WTC11 (cell line): Measurements from ENCODE around the gene SUCLG1. TPM values are rescaled to one million over a fixed set of nuclear protein-coding genes. Genes with fewer than 3 reads are reported as not detected.

Experiments
- ATAC-seq: fragments of 200-7000 bp; cut with Tn5 transposase; 2 replicates; pipeline ENCODE4 v1.10.0; 2021; ENCODE audit warnings: mild to moderate bottlenecking, moderate library complexity
- CTCF ChIA-PET: fragments of 300-600 bp; sonication (Branson Sonifier 250); formaldehyde crosslinking; loops from one replicate; lab custom pipeline; 2021; ENCODE audit warnings: antibody characterized with exemption; lab: Charles Lee
- POLR2A ChIA-PET: fragments of 350-600 bp; sonication (Branson Sonifier 250); formaldehyde crosslinking; loops from one replicate; lab custom pipeline; 2021; ENCODE audit warnings: antibody characterized with exemption; lab: Charles Lee
- DNase-seq: peaks from one replicate; pipeline ENCODE4 v3.0.0; 2021; ENCODE audit warnings: low spot score
- H3K27ac Mint-ChIP-seq: 2 replicates; pipeline ENCODE4 v1.8.0; 2021; ENCODE audit warnings: mixed read lengths
- H3K27me3 Mint-ChIP-seq: 2 replicates; pipeline ENCODE4 v1.8.0; 2021; ENCODE audit warnings: low read depth, mild to moderate bottlenecking, moderate library complexity, mixed read lengths
- H3K36me3 Mint-ChIP-seq: 2 replicates; pipeline ENCODE4 v1.8.0; 2021; ENCODE audit warnings: mixed read lengths
- H3K4me1 Mint-ChIP-seq: 2 replicates; pipeline ENCODE4 v1.8.0; 2022; ENCODE audit warnings: mixed read lengths
- H3K4me3 Mint-ChIP-seq: 2 replicates; pipeline ENCODE4 v1.8.0; 2021; ENCODE audit warnings: mild to moderate bottlenecking, moderate library complexity, mixed read lengths
- H3K9me3 Mint-ChIP-seq: 2 replicates; pipeline ENCODE4 v1.8.0; 2021; ENCODE audit warnings: mixed read lengths
- ATF1 ChIP-seq: sonication (generic); formaldehyde crosslinking; IDR thresholded peaks from 2 replicates; pipeline ENCODE4 v1.8.1; 2023; ENCODE audit warnings: mild to moderate bottlenecking, moderate library complexity, missing genetic modification reagents
- E2F1 ChIP-seq: sonication (generic); formaldehyde crosslinking; IDR thresholded peaks from 2 replicates; pipeline ENCODE4 v1.8.0; 2022; ENCODE audit warnings: mild to moderate bottlenecking, missing genetic modification reagents
- E2F4 ChIP-seq: sonication (generic); formaldehyde crosslinking; IDR thresholded peaks from 2 replicates; pipeline ENCODE4 v1.8.1; 2022; ENCODE audit warnings: low read depth, mild to moderate bottlenecking, moderate library complexity, missing genetic modification reagents, borderline replicate concordance
- E2F5 ChIP-seq: sonication (generic); formaldehyde crosslinking; IDR thresholded peaks from 2 replicates; pipeline ENCODE4 v1.8.1; 2022; ENCODE audit warnings: mild to moderate bottlenecking, moderate library complexity, missing genetic modification reagents
- ERG ChIP-seq: fragments of 250-450 bp; sonication (Bioruptor Pico); IDR thresholded peaks from 2 replicates; pipeline ENCODE4 v1.8.0; 2021; ENCODE audit warnings: mild to moderate bottlenecking
- ESRRA ChIP-seq: sonication (generic); formaldehyde crosslinking; IDR thresholded peaks from 2 replicates; pipeline ENCODE4 v1.8.1; 2022; ENCODE audit warnings: mild to moderate bottlenecking, missing genetic modification reagents, borderline replicate concordance
- ETV6 ChIP-seq: sonication (generic); formaldehyde crosslinking; IDR thresholded peaks from 2 replicates; pipeline ENCODE4 v1.8.1; 2022; ENCODE audit warnings: mild to moderate bottlenecking, missing genetic modification reagents
- FOXJ3 ChIP-seq: sonication (generic); formaldehyde crosslinking; IDR thresholded peaks from 2 replicates; pipeline ENCODE4 v1.9.0; 2021; ENCODE audit warnings: missing genetic modification reagents, mild to moderate bottlenecking, borderline replicate concordance
- GTF2I ChIP-seq: fragments of 250-450 bp; sonication (Bioruptor Pico); conservative IDR thresholded peaks from 2 replicates; pipeline ENCODE4 v1.4.0; 2021; ENCODE audit warnings: mild to moderate bottlenecking
- HMGXB4 ChIP-seq: sonication (generic); formaldehyde crosslinking; IDR thresholded peaks from 2 replicates; pipeline ENCODE4 v1.8.1; 2023; ENCODE audit warnings: mild to moderate bottlenecking, moderate library complexity, missing genetic modification reagents
- KAT7 ChIP-seq: sonication (generic); formaldehyde crosslinking; IDR thresholded peaks from 2 replicates; pipeline ENCODE4 v1.8.1; 2023; ENCODE audit warnings: missing genetic modification reagents, mild to moderate bottlenecking, borderline replicate concordance
- NR2C2 ChIP-seq: sonication (generic); formaldehyde crosslinking; IDR thresholded peaks from 2 replicates; pipeline ENCODE4 v1.8.0; 2022; ENCODE audit warnings: mild to moderate bottlenecking, missing genetic modification reagents
- NR3C1 ChIP-seq: sonication (generic); formaldehyde crosslinking; conservative IDR thresholded peaks from 2 replicates; pipeline ENCODE4 v1.8.1; 2023; ENCODE audit warnings: low read depth, mild to moderate bottlenecking, missing genetic modification reagents
- PREB ChIP-seq: sonication (generic); formaldehyde crosslinking; IDR thresholded peaks from 2 replicates; pipeline ENCODE4 v1.8.1; 2022; ENCODE audit warnings: mild to moderate bottlenecking, missing genetic modification reagents, moderate library complexity, borderline replicate concordance
- SMAD3 ChIP-seq: sonication (generic); formaldehyde crosslinking; IDR thresholded peaks from 2 replicates; pipeline ENCODE4 v1.8.0; 2022; ENCODE audit warnings: missing genetic modification reagents, mild to moderate bottlenecking, borderline replicate concordance
- TCF7 ChIP-seq: sonication (generic); formaldehyde crosslinking; IDR thresholded peaks from 2 replicates; pipeline ENCODE4 v1.8.0; 2022; ENCODE audit warnings: mild to moderate bottlenecking, low read depth, missing genetic modification reagents, moderate library complexity
- ZMAT4 ChIP-seq: fragments of 250-450 bp; sonication (Bioruptor Pico); IDR thresholded peaks from 2 replicates; pipeline ENCODE4 v1.9.0; 2021; ENCODE audit warnings: mild to moderate bottlenecking
- ZNF219 ChIP-seq: sonication (generic); formaldehyde crosslinking; IDR thresholded peaks from 2 replicates; pipeline ENCODE4 v1.8.0; 2023; ENCODE audit warnings: missing genetic modification reagents, mild to moderate bottlenecking, borderline replicate concordance
- ZNF317 ChIP-seq: sonication (generic); formaldehyde crosslinking; IDR thresholded peaks from 2 replicates; pipeline ENCODE4 v1.8.1; 2023; ENCODE audit warnings: low read depth, mild to moderate bottlenecking, moderate library complexity, missing genetic modification reagents, borderline replicate concordance
- ZNF396 ChIP-seq: fragments of 250-450 bp; sonication (Bioruptor Pico); IDR thresholded peaks from 2 replicates; pipeline ENCODE4 v1.8.0; 2021; ENCODE audit warnings: mild to moderate bottlenecking, moderate library complexity, borderline replicate concordance
- ZNF416 ChIP-seq: fragments of 250-450 bp; sonication (Bioruptor Pico); IDR thresholded peaks from 2 replicates; pipeline ENCODE4 v1.9.0; 2021; ENCODE audit warnings: mild to moderate bottlenecking, inconsistent platforms
- total RNA-seq: library from RNA; stranded (reverse); gene quantifications from 3 replicates; pipeline ENCODE4 v1.2.3, GENCODE V29; 2021

The SUCLG1 gene
- total RNA-seq, 1 experiment from 2014 or later, result 52.4 TPM

GRCh38 chr2:84421791-84422190 is 37.3 kb downstream of the SUCLG1 start:
- Mint-ChIP-seq H3K27ac (no peak overlapping the region), H3K36me3 (peaks cover 9% of the 10 kb centered on the region), H3K9me3 (peaks cover 6% of the 10 kb centered on the region; the same call in 1 of the 2 replicates), H3K27me3 (no peaks in the 10 kb centered on the region), H3K4me1 (no peaks in the 10 kb centered on the region), H3K4me3 (no peak overlapping the region)
- TF ChIP-seq NR3C1 (CRISPR knock-in tag) (no peak), ZNF317 (CRISPR knock-in tag) (no peak), SMAD3 (no peak), E2F4 (CRISPR knock-in tag) (no peak), ZMAT4 (CRISPR knock-in tag) (no peak), ESRRA (CRISPR knock-in tag) (no peak), ZNF416 (no peak), HMGXB4 (CRISPR knock-in tag) (no peak), ETV6 (CRISPR knock-in tag) (no peak), ERG (no peak), KAT7 (no peak), TCF7 (CRISPR knock-in tag) (no peak), ZNF396 (CRISPR knock-in tag) (no peak), FOXJ3 (CRISPR knock-in tag) (no peak), ATF1 (CRISPR knock-in tag) (no peak), NR2C2 (no peak), E2F1 (CRISPR knock-in tag) (no peak), ZNF219 (CRISPR knock-in tag) (no peak), GTF2I (CRISPR knock-in tag) (no peak), E2F5 (CRISPR knock-in tag) (no peak)
- CTCF ChIA-PET, result interaction anchor here (2.5 kb wide), 1 partner anchor 107 kb away, joined by 6 read pairs; no protein-coding TSS in a partner anchor
- ATAC-seq (no peak), DNase-seq (no peak)
- POLR2A ChIA-PET, result no interaction called here

- Mint-ChIP-seq H3K27me3 (no peaks in the 10 kb centered on the region), H3K9me3 (peaks cover 6% of the 10 kb centered on the region; the same call in 1 of the 2 replicates), H3K4me3 (no peak overlapping the region), H3K36me3 (peaks cover 9% of the 10 kb centered on the region), H3K4me1 (no peaks in the 10 kb centered on the region), H3K27ac (no peak overlapping the region)
- CTCF ChIA-PET, result interaction anchor here (2.5 kb wide), 1 partner anchor 106 kb away, joined by 6 read pairs; no protein-coding TSS in a partner anchor
- no peak for DNase-seq
- no peak for ATAC-seq
- POLR2A ChIA-PET, result no interaction called here
- TF ChIP-seq E2F5 (CRISPR knock-in tag) (no peak), HMGXB4 (CRISPR knock-in tag) (no peak), PREB (CRISPR knock-in tag) (no peak)
Measured at GRCh38 chr2:84421197-84421596, 37.9 kb downstream of the SUCLG1 start.
